ENCODE results near the gene PHF12.
"Not testable (repeated sequence)": the region's sequence is repeated elsewhere in the genome, so short reads cannot be mapped to it uniquely, and the experiment has no call there.

PHF12 gene

GRCh38 chr17:28953444-28954118, 2.3 kb upstream of the PHF12 start:
- DNase-seq, result no peak

- DNase-seq, result peak; percentile 88
These were observed 965 bp upstream of the PHF12 start for GRCh38 chr17:28951991-28952975.

- no peak for DNase-seq
These were observed 428 bp downstream of the PHF12 start for GRCh38 chr17:28950752-28951427.

- no peak for DNase-seq
These were observed 1.1 kb downstream of the PHF12 start for GRCh38 chr17:28950017-28950751.

GRCh38 chr17:28949185-28950016, 1.9 kb downstream of the PHF12 start:
- no peak for DNase-seq

GRCh38 chr17:28948873-28949184, 2.5 kb downstream of the PHF12 start:
- DNase-seq, result no peak

- DNase-seq, result no peak
These were observed 3.0 kb downstream of the PHF12 start for GRCh38 chr17:28948342-28948741.

- DNase-seq, result no peak
These were observed 3.7 kb downstream of the PHF12 start for GRCh38 chr17:28947639-28948038.

- no peak for DNase-seq
These were observed 5.1 kb downstream of the PHF12 start for GRCh38 chr17:28946239-28946638.

- no peak for DNase-seq
These were observed 6.2 kb downstream of the PHF12 start for GRCh38 chr17:28944862-28945741.

GRCh38 chr17:28944343-28944742, 7.0 kb downstream of the PHF12 start:
- DNase-seq, result no peak

- no peak for DNase-seq
These were observed 8.4 kb downstream of the PHF12 start for GRCh38 chr17:28942925-28943324.

GRCh38 chr17:28941251-28941650, 10.1 kb downstream of the PHF12 start:
- no peak for DNase-seq

- no peak for DNase-seq
These were observed 10.6 kb downstream of the PHF12 start for GRCh38 chr17:28940675-28941074.

GRCh38 chr17:28940142-28940541, 11.2 kb downstream of the PHF12 start:
- no peak for DNase-seq

GRCh38 chr17:28938552-28938951, 12.8 kb downstream of the PHF12 start:
- DNase-seq, result no peak

- peak; percentile 30 for DNase-seq
These were observed 14.1 kb downstream of the PHF12 start for GRCh38 chr17:28937044-28937729.

GRCh38 chr17:28935744-28936460, 15.4 kb downstream of the PHF12 start:
- no peak for DNase-seq

- not testable (repeated sequence) for DNase-seq
These were observed 16.8 kb downstream of the PHF12 start for GRCh38 chr17:28934508-28934907.

GRCh38 chr17:28929787-28930186, 21.5 kb downstream of the PHF12 start:
- DNase-seq, result no peak
